ENCODE results near the gene SLC38A4. TPM values are rescaled to one million over a fixed set of nuclear protein-coding genes. Genes with fewer than 3 reads are reported as not detected.

SLC38A4 gene
- total RNA-seq, 1 donor from 2014 or later: not detected

DNA sequence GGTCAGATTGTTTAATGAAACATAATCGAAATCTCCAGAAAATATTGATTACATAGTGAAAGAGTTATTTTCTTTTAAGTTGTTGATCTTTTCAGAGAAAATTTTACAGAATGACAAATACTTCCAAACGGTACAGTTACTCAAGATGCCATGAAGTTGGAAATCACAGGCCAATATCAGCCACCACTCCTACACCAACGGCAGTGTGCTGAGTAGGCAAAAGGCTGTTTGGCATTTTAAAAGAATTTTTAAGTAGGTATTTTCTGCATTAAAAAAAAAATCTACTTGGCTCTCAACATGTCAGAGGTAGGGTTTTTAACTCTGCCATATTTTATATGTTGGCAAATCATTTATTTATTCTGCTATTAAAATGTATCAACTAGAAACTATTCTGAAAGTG, 21.7 kb downstream of the SLC38A4 start:
- DNase-seq: no peak
- no peak for ATAC-seq (ENCODE audit: low read depth)
- no peak overlapping the region for H3K27ac Mint-ChIP-seq
- TF ChIP-seq, protein P1, sequence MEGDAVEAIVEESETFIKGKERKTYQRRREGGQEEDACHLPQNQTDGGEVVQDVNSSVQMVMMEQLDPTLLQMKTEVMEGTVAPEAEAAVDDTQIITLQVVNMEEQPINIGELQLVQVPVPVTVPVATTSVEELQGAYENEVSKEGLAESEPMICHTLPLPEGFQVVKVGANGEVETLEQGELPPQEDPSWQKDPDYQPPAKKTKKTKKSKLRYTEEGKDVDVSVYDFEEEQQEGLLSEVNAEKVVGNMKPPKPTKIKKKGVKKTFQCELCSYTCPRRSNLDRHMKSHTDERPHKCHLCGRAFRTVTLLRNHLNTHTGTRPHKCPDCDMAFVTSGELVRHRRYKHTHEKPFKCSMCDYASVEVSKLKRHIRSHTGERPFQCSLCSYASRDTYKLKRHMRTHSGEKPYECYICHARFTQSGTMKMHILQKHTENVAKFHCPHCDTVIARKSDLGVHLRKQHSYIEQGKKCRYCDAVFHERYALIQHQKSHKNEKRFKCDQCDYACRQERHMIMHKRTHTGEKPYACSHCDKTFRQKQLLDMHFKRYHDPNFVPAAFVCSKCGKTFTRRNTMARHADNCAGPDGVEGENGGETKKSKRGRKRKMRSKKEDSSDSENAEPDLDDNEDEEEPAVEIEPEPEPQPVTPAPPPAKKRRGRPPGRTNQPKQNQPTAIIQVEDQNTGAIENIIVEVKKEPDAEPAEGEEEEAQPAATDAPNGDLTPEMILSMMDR (IDR thresholded peaks at IDR 0.05): no peak
- peaks cover 12% of the 10 kb centered on the region for H3K27me3 Mint-ChIP-seq
- no peaks in the 10 kb centered on the region for H3K4me1 Mint-ChIP-seq
- H3K36me3 Mint-ChIP-seq (ENCODE audit: low read depth): no peaks in the 10 kb centered on the region
- CTCF ChIA-PET: no interaction called here
- intact Hi-C loops (cut with micrococcal nuclease): no loop called here
- H3K9me3 Mint-ChIP-seq: no peaks in the 10 kb centered on the region
- H3K4me3 Mint-ChIP-seq: no peak overlapping the region
- POLR2A ChIA-PET: no interaction called here

DNA sequence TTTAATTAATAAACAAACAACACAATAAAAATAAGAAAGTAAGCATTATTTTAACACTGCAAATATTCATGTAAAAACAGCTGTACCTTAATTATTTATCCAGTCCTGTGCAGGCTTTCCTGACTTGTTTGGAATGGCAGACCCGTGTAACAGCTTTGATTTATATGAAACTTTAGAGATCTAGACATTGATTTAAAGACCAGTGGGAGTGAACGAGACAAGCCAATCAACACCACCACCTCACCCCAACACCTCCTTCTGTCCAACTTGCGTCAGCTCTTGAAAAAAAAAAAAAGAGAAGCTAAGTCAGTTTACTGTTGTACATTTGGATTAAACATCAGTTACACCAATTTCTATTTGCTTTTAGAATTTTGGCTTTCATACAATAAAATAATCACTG, 22.3 kb downstream of the SLC38A4 start:
- Mint-ChIP-seq H3K36me3 (ENCODE audit: low read depth) (no peaks in the 10 kb centered on the region), H3K9me3 (no peaks in the 10 kb centered on the region), H3K4me3 (no peak overlapping the region), H3K27ac (no peak overlapping the region), H3K27me3 (peaks cover 9% of the 10 kb centered on the region), H3K4me1 (no peaks in the 10 kb centered on the region)
- ChIA-PET POLR2A (no interaction called here), CTCF (no interaction called here)
- ATAC-seq (ENCODE audit: low read depth) (no peak), DNase-seq (no peak)
- intact Hi-C loops (cut with micrococcal nuclease): no loop called here
- TF ChIP-seq, protein P1 (IDR thresholded peaks at IDR 0.05): no peak

DNA sequence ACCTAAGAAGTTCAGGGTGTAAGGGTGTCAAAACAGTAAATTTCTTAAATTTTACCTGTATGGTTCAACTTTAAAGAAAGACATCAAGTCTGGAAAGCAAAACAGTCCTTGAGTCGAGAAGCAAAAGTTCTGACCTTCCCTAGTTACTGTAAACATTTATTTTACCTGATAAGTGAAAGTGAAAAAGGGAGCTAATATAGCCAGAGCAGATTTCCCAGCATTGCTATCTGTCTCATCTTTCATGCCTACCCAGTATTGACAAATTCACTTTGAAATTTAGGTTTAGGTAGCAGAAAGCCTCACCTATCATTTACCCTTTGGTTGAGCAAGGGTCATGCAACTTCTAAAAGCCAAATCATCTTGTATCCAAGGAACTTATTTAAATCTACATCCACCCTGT, 24.5 kb downstream of the SLC38A4 start:
- ChIA-PET POLR2A (no interaction called here), CTCF (no interaction called here)
- H3K4me3 Mint-ChIP-seq: no peak overlapping the region
- no peak overlapping the region for H3K27ac Mint-ChIP-seq
- peaks cover 6% of the 10 kb centered on the region for H3K27me3 Mint-ChIP-seq
- H3K4me1 Mint-ChIP-seq: no peaks in the 10 kb centered on the region
- no peaks in the 10 kb centered on the region for H3K36me3 Mint-ChIP-seq (ENCODE audit: low read depth)
- no peaks in the 10 kb centered on the region for H3K9me3 Mint-ChIP-seq
- DNase-seq: no peak
- TF ChIP-seq, protein P1 (IDR thresholded peaks at IDR 0.05): no peak
- intact Hi-C loops (cut with micrococcal nuclease): no loop called here
- no peak for ATAC-seq (ENCODE audit: low read depth)

DNA sequence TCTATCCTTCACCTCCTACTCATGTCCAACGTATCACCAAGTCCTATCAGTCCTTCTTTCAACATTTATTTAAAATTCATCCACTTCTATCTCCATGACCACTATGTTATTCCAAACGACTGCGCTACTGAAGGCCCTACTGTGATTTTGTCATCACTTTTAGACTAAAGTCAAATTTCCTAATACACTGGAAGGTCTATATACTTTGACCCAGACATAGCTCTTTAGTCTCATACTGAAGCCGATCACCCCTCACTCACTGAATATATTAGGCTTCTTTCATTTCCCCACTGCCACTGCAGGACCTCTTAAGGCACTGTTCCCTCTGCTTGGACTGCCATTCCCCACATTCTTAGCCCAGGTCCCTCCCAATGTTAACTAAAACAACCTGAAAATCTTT, 25.6 kb downstream of the SLC38A4 start:
- H3K36me3 Mint-ChIP-seq (ENCODE audit: low read depth): no peaks in the 10 kb centered on the region
- ChIA-PET CTCF (no interaction called here), POLR2A (no interaction called here)
- no peaks in the 10 kb centered on the region for H3K27me3 Mint-ChIP-seq
- ATAC-seq (ENCODE audit: low read depth) (no peak), DNase-seq (no peak)
- H3K4me1 Mint-ChIP-seq: no peaks in the 10 kb centered on the region
- no peak overlapping the region for H3K27ac Mint-ChIP-seq
- no peak overlapping the region for H3K4me3 Mint-ChIP-seq
- TF ChIP-seq, protein P1 (IDR thresholded peaks at IDR 0.05): no peak
- no peaks in the 10 kb centered on the region for H3K9me3 Mint-ChIP-seq
- intact Hi-C loops (cut with micrococcal nuclease): no loop called here

DNA sequence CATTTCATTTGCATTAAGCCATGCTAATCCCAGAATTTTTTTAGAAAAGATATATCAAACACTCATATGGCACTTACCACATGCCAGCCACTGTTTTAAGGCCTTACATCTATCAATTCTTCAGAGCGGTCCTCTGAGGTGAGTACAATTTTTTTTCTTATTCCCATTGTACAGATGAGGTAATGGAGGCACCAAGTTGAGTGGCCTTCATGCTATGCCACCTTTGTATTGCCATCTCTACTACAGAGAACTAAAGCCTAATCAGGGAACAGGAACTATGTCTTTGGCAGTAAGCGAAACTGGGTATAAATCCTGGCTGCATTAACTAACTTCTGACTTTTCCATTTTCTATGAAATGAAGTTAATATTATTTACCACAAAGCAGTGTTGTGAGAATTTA, 27.1 kb downstream of the SLC38A4 start:
- CTCF ChIA-PET: no interaction called here

More for the DNA sequence above, 27.1 kb downstream of the SLC38A4 start:
- no peaks in the 10 kb centered on the region for H3K4me1 Mint-ChIP-seq
- TF ChIP-seq, protein P1 (IDR thresholded peaks at IDR 0.05): no peak
- no peak overlapping the region for H3K4me3 Mint-ChIP-seq
- ATAC-seq (ENCODE audit: low read depth) (no peak), DNase-seq (no peak)
- H3K9me3 Mint-ChIP-seq: no peaks in the 10 kb centered on the region
- POLR2A ChIA-PET: no interaction called here
- intact Hi-C loops (cut with micrococcal nuclease): no loop called here
- H3K36me3 Mint-ChIP-seq (ENCODE audit: low read depth): no peaks in the 10 kb centered on the region
- no peaks in the 10 kb centered on the region for H3K27me3 Mint-ChIP-seq
- no peak overlapping the region for H3K27ac Mint-ChIP-seq

Measured in activated B cell treated with CpG ODN at 0.5 μM for 24 hours (primary cell).